Astrocyte (in vitro differentiated cells and primary cell): ENCODE measurements around the gene CYP1A2. TPM values are rescaled to one million over a fixed set of nuclear protein-coding genes. Genes with fewer than 3 reads are reported as not detected.

Experiments
- DNase-seq: peaks from one replicate; pipeline ENCODE4 v3.0.0-alpha.2; 2010; ENCODE audit warnings: low read depth
- FAIRE-seq: peaks from 2 replicates; lab custom pipeline; 2011; peaks lifted over from hg19 to GRCh38; lab: Jason Lieb, UNC
- H2AFZ ChIP-seq: 2 replicates; pipeline ENCODE4 v1.6.0; 2012; ENCODE audit warnings: low read depth, low read length, inconsistent platforms
- H3K27ac ChIP-seq: 2 replicates; pipeline ENCODE4 v1.5.1; 2011; ENCODE audit warnings: low read depth, low read length, inconsistent platforms
- H3K27me3 ChIP-seq: 2 replicates; pipeline ENCODE4 v1.6.0; 2011; ENCODE audit warnings: low read length, inconsistent platforms; ENCODE audit not compliant: insufficient read depth
- H3K36me3 ChIP-seq: 2 replicates; pipeline ENCODE4 v1.5.1; 2011; ENCODE audit warnings: low read length, inconsistent platforms; ENCODE audit not compliant: insufficient read depth
- H3K4me1 ChIP-seq: 2 replicates; pipeline ENCODE4 v1.5.1; 2011; ENCODE audit warnings: low read length, inconsistent platforms; ENCODE audit not compliant: insufficient read depth
- H3K4me2 ChIP-seq: 2 replicates; pipeline ENCODE4 v1.6.0; 2012; ENCODE audit warnings: low read length, inconsistent platforms
- H3K4me3 ChIP-seq: 2 replicates; pipeline ENCODE4 v1.5.1; 2011; ENCODE audit warnings: low read depth, mild to moderate bottlenecking, low read length, inconsistent platforms; ENCODE audit not compliant: insufficient read depth
- H3K79me2 ChIP-seq: 2 replicates; pipeline ENCODE4 v1.6.0; 2012; ENCODE audit warnings: mild to moderate bottlenecking, low read length, inconsistent platforms; ENCODE audit not compliant: insufficient read depth
- H3K9ac ChIP-seq: 2 replicates; pipeline ENCODE4 v1.6.0; 2012; ENCODE audit warnings: mild to moderate bottlenecking, low read length, inconsistent platforms
- H3K9me3 ChIP-seq: 2 replicates; pipeline ENCODE4 v1.5.1; 2012; ENCODE audit warnings: low read depth, mild to moderate bottlenecking, low read length, inconsistent platforms; ENCODE audit not compliant: insufficient read depth
- H4K20me1 ChIP-seq: 2 replicates; pipeline ENCODE4 v1.6.0; 2012; ENCODE audit warnings: low read length, inconsistent platforms; ENCODE audit not compliant: insufficient read depth
- H3K27ac Mint-ChIP-seq: one replicate; pipeline ENCODE4 v1.8.0; 2021; ENCODE audit warnings: mild to moderate bottlenecking, mixed read lengths; ENCODE audit not compliant: unreplicated experiment
- H3K27me3 Mint-ChIP-seq: one replicate; pipeline ENCODE4 v1.8.0; 2021; ENCODE audit warnings: low read depth, mixed read lengths; ENCODE audit not compliant: unreplicated experiment
- H3K36me3 Mint-ChIP-seq: one replicate; pipeline ENCODE4 v1.8.0; 2021; ENCODE audit warnings: low read depth, mixed read lengths; ENCODE audit not compliant: unreplicated experiment
- H3K4me1 Mint-ChIP-seq: one replicate; pipeline ENCODE4 v1.8.0; 2021; ENCODE audit warnings: low read depth, mixed read lengths; ENCODE audit not compliant: unreplicated experiment
- H3K4me3 Mint-ChIP-seq: one replicate; pipeline ENCODE4 v1.8.0; 2021; ENCODE audit warnings: mild to moderate bottlenecking, moderate library complexity, mixed read lengths; ENCODE audit not compliant: unreplicated experiment
- H3K9me3 Mint-ChIP-seq: one replicate; pipeline ENCODE4 v1.8.0; 2021; ENCODE audit warnings: mild to moderate bottlenecking, mixed read lengths; ENCODE audit not compliant: unreplicated experiment
- CTCF ChIP-seq: IDR thresholded peaks from 2 replicates; pipeline ENCODE4 v1.5.1; 2011; ENCODE audit warnings: low read depth, mild to moderate bottlenecking, inconsistent platforms, low read length, moderate library complexity; ENCODE audit not compliant: insufficient read depth
- EZH2 ChIP-seq: IDR thresholded peaks from 2 replicates; pipeline ENCODE4 v1.6.1; 2012; ENCODE audit warnings: mild to moderate bottlenecking, low read length, inconsistent platforms; ENCODE audit not compliant: insufficient read depth
- total RNA-seq: library from RNA; stranded (reverse); gene quantifications from 2 replicates; pipeline ENCODE4 v1.2.1, GENCODE V29; 2021

The CYP1A2 gene
- total RNA-seq, 1 donor from 2014 or later = not detected

GRCh38 chr15:74746389-74746788 is 2.3 kb upstream of the CYP1A2 start:
- H3K4me3 Mint-ChIP-seq = no peak overlapping the region
- peaks cover 7% of the 10 kb centered on the region for H3K9me3 Mint-ChIP-seq
- no peak for DNase-seq
- Histone ChIP-seq H3K36me3 (no peaks in the 10 kb centered on the region), H4K20me1 (no peaks in the 10 kb centered on the region), H3K27ac (no peak overlapping the region), H2AFZ (no peak overlapping the region), H3K9ac (no peak overlapping the region), H3K4me1 (no peaks in the 10 kb centered on the region), H3K9me3 (peaks cover 3% of the 10 kb centered on the region), H3K4me2 (no peak overlapping the region), H3K27me3 (peaks cover 2% of the 10 kb centered on the region), H3K79me2 (no peaks in the 10 kb centered on the region), H3K4me3 (no peak overlapping the region)
- no peaks in the 10 kb centered on the region for H3K36me3 Mint-ChIP-seq
- peaks cover 20% of the 10 kb centered on the region for H3K27me3 Mint-ChIP-seq
- TF ChIP-seq CTCF = no peak
- no peak overlapping the region for H3K27ac Mint-ChIP-seq
- FAIRE-seq = peak; percentile 9
- no peaks in the 10 kb centered on the region for H3K4me1 Mint-ChIP-seq

- Histone ChIP-seq H3K9ac (no peak overlapping the region), H2AFZ (no peak overlapping the region), H3K4me2 (no peak overlapping the region), H3K9me3 (no peaks in the 10 kb centered on the region), H3K4me3 (no peak overlapping the region), H3K27ac (no peak overlapping the region), H3K27me3 (peaks cover 2% of the 10 kb centered on the region), H3K36me3 (no peaks in the 10 kb centered on the region), H3K79me2 (no peaks in the 10 kb centered on the region), H4K20me1 (no peaks in the 10 kb centered on the region), H3K4me1 (no peaks in the 10 kb centered on the region)
- H3K36me3 Mint-ChIP-seq = no peaks in the 10 kb centered on the region
- TF ChIP-seq EZH2 (no peak), CTCF (no peak)
- H3K27me3 Mint-ChIP-seq = peaks cover 21% of the 10 kb centered on the region
- FAIRE-seq (no peak), DNase-seq (no peak)
- H3K27ac Mint-ChIP-seq = no peak overlapping the region
- peaks cover 2% of the 10 kb centered on the region for H3K9me3 Mint-ChIP-seq
- peaks cover 5% of the 10 kb centered on the region for H3K4me1 Mint-ChIP-seq
- no peak overlapping the region for H3K4me3 Mint-ChIP-seq
Observed at GRCh38 chr15:74749832-74750231, 1.2 kb downstream of the CYP1A2 start.

GRCh38 chr15:74750751-74751150 is 2.1 kb downstream of the CYP1A2 start:
- Histone ChIP-seq H3K27me3 (peaks cover 2% of the 10 kb centered on the region), H3K4me1 (no peaks in the 10 kb centered on the region), H3K4me3 (no peak overlapping the region), H3K4me2 (no peak overlapping the region), H2AFZ (no peak overlapping the region), H3K9ac (no peak overlapping the region), H3K27ac (no peak overlapping the region), H3K36me3 (no peaks in the 10 kb centered on the region), H3K9me3 (no peaks in the 10 kb centered on the region), H4K20me1 (no peaks in the 10 kb centered on the region), H3K79me2 (no peaks in the 10 kb centered on the region)
- Mint-ChIP-seq H3K4me1 (peaks cover 5% of the 10 kb centered on the region), H3K27me3 (peaks cover 24% of the 10 kb centered on the region), H3K27ac (no peak overlapping the region), H3K4me3 (no peak overlapping the region), H3K36me3 (no peaks in the 10 kb centered on the region), H3K9me3 (peaks cover 2% of the 10 kb centered on the region)
- TF ChIP-seq CTCF (no peak), EZH2 (no peak)
- FAIRE-seq = no peak
- no peak for DNase-seq
